ENCODE results near the gene TMEM181.
"Not testable (repeated sequence)": the region's sequence is repeated elsewhere in the genome, so short reads cannot be mapped to it uniquely, and the experiment has no call there.

TMEM181 gene

GRCh38 chr6:158538741-158539140, 21.1 kb upstream of the TMEM181 start:
- DNase-seq (ENCODE audit: low read depth), result no peak

GRCh38 chr6:158539413-158539812, 20.5 kb upstream of the TMEM181 start:
- no peak for DNase-seq (ENCODE audit: low read depth)

- no peak for DNase-seq (ENCODE audit: low read depth)
Observed at GRCh38 chr6:158539881-158540280, 20.0 kb upstream of the TMEM181 start.

GRCh38 chr6:158543606-158544185, 16.2 kb upstream of the TMEM181 start:
- DNase-seq (ENCODE audit: low read depth), result no peak

GRCh38 chr6:158544428-158544827, 15.5 kb upstream of the TMEM181 start:
- no peak for DNase-seq (ENCODE audit: low read depth)

- no peak for DNase-seq (ENCODE audit: low read depth)
Observed at GRCh38 chr6:158545043-158545966, 14.6 kb upstream of the TMEM181 start.

- no peak for DNase-seq (ENCODE audit: low read depth)
Observed at GRCh38 chr6:158548418-158549161, 11.3 kb upstream of the TMEM181 start.

GRCh38 chr6:158552055-158552795, 7.7 kb upstream of the TMEM181 start:
- no peak for DNase-seq (ENCODE audit: low read depth)

- DNase-seq (ENCODE audit: low read depth), result no peak
Observed at GRCh38 chr6:158552796-158553138, 7.1 kb upstream of the TMEM181 start.

GRCh38 chr6:158554611-158555361, 5.1 kb upstream of the TMEM181 start:
- no peak for DNase-seq (ENCODE audit: low read depth)

GRCh38 chr6:158556113-158556512, 3.8 kb upstream of the TMEM181 start:
- no peak for DNase-seq (ENCODE audit: low read depth)

- not testable (repeated sequence) for DNase-seq (ENCODE audit: low read depth)
Observed at GRCh38 chr6:158557110-158557509, 2.8 kb upstream of the TMEM181 start.

GRCh38 chr6:158557927-158558326, 2.0 kb upstream of the TMEM181 start:
- DNase-seq (ENCODE audit: low read depth), result no peak

- DNase-seq (ENCODE audit: low read depth), result no peak
Observed at GRCh38 chr6:158558415-158559306, 1.2 kb upstream of the TMEM181 start.

- DNase-seq (ENCODE audit: low read depth), result no peak
Observed at GRCh38 chr6:158559338-158559894, 475 bp upstream of the TMEM181 start.

- no peak for DNase-seq (ENCODE audit: low read depth)
Observed at GRCh38 chr6:158560836-158561320, 987 bp downstream of the TMEM181 start.

- no peak for DNase-seq (ENCODE audit: low read depth)
Observed at GRCh38 chr6:158561321-158561884, 1.5 kb downstream of the TMEM181 start.

- no peak for DNase-seq (ENCODE audit: low read depth)
Observed at GRCh38 chr6:158561938-158562337, 2.0 kb downstream of the TMEM181 start.
